Neural progenitor cell (in vitro differentiated cells): Measurements from ENCODE around the gene ARHGAP22.

ENCODE experiments used
- EZH2 ChIP-seq: fragments of 200-600 bp; sonication (generic); IDR thresholded peaks from 2 replicates; pipeline ENCODE4 v1.6.1; 2017; ENCODE audit warnings: antibody characterized with exemption, mild to moderate bottlenecking, moderate library complexity
- EZH2phosphoT487 ChIP-seq: fragments of 200-600 bp; sonication (generic); IDR thresholded peaks from 2 replicates; pipeline ENCODE4 v1.6.1; 2017; ENCODE audit warnings: antibody characterized with exemption
- TF ChIP-seq, protein P1 (sequence below): fragments of 200-600 bp; sonication (generic); IDR thresholded peaks from 2 replicates; pipeline ENCODE4 v1.5.1; 2017; ENCODE audit warnings: antibody characterized with exemption, mild to moderate bottlenecking

DNA sequence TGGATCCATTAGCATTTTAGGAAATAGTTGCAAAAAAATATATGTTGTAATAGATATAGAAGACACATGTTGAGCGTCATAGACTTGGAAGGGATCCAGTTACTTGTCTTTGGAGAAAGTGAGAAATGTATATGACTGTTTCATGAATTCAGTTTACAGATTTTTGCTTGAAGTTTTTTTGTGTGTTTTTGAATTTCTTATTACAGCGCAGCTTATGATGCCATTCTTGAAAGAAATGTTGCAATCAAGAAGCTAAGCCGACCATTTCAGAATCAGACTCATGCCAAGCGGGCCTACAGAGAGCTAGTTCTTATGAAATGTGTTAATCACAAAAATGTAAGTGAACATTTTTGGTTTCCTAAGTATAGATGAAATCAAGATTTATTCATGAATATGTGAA lies 200.2 kb downstream of the ARHGAP22 start:
- TF ChIP-seq, protein P1, sequence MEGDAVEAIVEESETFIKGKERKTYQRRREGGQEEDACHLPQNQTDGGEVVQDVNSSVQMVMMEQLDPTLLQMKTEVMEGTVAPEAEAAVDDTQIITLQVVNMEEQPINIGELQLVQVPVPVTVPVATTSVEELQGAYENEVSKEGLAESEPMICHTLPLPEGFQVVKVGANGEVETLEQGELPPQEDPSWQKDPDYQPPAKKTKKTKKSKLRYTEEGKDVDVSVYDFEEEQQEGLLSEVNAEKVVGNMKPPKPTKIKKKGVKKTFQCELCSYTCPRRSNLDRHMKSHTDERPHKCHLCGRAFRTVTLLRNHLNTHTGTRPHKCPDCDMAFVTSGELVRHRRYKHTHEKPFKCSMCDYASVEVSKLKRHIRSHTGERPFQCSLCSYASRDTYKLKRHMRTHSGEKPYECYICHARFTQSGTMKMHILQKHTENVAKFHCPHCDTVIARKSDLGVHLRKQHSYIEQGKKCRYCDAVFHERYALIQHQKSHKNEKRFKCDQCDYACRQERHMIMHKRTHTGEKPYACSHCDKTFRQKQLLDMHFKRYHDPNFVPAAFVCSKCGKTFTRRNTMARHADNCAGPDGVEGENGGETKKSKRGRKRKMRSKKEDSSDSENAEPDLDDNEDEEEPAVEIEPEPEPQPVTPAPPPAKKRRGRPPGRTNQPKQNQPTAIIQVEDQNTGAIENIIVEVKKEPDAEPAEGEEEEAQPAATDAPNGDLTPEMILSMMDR: no peak
- TF ChIP-seq EZH2: no peak
- no peak for TF ChIP-seq EZH2phosphoT487
